GM12872 (cell line): ENCODE data around the gene RAB3IL1.

Source experiments
- TF ChIP-seq, protein P1 (sequence below): IDR thresholded peaks from 3 replicates; pipeline ENCODE4 v1.5.1; 2011; ENCODE audit warnings: low read depth, mild to moderate bottlenecking, low read length, moderate library complexity; ENCODE audit not compliant: insufficient read depth

Gene RAB3IL1

GRCh38 chr11:61898247-61898582 is 19.2 kb downstream of the RAB3IL1 start:
- TF ChIP-seq, protein P1, sequence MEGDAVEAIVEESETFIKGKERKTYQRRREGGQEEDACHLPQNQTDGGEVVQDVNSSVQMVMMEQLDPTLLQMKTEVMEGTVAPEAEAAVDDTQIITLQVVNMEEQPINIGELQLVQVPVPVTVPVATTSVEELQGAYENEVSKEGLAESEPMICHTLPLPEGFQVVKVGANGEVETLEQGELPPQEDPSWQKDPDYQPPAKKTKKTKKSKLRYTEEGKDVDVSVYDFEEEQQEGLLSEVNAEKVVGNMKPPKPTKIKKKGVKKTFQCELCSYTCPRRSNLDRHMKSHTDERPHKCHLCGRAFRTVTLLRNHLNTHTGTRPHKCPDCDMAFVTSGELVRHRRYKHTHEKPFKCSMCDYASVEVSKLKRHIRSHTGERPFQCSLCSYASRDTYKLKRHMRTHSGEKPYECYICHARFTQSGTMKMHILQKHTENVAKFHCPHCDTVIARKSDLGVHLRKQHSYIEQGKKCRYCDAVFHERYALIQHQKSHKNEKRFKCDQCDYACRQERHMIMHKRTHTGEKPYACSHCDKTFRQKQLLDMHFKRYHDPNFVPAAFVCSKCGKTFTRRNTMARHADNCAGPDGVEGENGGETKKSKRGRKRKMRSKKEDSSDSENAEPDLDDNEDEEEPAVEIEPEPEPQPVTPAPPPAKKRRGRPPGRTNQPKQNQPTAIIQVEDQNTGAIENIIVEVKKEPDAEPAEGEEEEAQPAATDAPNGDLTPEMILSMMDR, result no peak

GRCh38 chr11:61897387-61898246 is 19.7 kb downstream of the RAB3IL1 start:
- TF ChIP-seq, protein P1, result peak; percentile 93

- TF ChIP-seq, protein P1, result no peak
Measured at GRCh38 chr11:61896665-61897386, 20.5 kb downstream of the RAB3IL1 start.

DNA sequence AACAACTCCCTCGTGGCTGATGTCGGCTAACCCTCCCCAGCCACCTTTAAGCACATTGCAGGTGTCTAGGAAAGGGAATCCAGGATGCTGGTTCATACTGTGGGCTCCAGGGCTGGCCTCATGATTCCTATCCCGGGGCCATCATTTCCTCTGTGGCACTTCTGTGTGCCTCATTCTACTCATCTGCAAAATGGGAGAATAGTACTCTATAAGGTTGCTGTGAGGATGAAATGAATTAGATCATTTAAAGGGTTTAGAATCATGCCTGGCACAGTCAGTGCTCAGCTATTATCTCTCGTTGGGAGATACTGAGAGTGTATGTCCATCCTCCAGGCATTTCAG is 21.7 kb downstream of the RAB3IL1 start:
- TF ChIP-seq, protein P1, result no peak

DNA sequence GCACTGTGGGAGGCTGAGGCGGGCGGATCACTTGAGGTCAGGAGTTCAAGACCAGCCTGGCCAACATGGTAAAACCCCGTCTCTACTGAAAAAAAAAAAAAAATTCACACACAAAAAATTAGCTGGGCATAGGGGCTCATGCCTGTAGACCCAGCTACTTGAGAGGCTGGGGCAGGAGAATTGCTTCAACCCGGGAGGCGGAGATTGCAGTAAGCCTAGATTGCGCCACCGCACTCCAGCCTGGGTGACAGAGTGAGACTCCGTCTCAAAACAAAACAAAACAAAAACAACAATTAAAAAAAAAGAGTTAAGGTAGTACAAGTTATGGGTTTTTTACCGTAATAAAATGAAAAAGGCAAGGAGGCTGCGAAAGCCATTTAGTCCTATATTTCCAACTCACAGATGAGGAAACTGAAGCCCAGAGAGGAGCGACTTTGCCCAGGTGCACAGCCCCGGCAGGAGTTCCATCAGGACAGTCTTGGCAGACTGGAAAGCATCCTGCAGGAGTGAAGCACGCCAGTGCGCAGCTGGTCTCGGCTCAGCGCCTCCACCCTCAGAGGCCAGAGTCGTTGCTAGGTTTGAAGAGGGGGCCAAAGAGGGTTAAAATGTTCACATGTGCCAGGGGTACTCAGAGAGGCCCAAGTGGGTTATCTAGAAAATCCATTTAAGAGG is 22.2 kb downstream of the RAB3IL1 start:
- TF ChIP-seq, protein P1, result no peak

DNA sequence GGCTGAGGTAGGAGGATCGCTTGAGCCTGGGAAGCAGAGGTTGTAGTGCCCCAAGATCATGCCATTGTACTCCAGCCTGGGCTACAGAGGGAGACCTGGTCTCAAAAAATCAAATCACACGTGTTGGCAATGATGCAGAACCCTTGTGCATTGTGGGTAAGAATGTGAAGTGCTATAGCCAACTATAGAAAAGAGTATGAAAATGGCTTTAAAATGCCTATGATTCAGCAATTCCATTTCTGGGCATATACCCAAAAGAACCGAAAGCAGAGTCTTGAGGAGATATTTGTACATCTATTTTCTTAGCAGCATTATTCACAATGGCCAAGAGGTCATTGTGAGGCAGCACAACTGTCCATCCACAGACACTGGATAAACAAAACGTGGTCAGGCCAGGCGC is 23.4 kb downstream of the RAB3IL1 start:
- TF ChIP-seq, protein P1, result no peak

- TF ChIP-seq, protein P1, result peak; percentile 29; the same call in 2 of the 3 replicates
Measured at GRCh38 chr11:61892085-61892370, 25.3 kb downstream of the RAB3IL1 start.
